Measurements from ENCODE around the gene RFPL4AL1.

- TF ChIP-seq KLF16 (IDR thresholded peaks at IDR 0.05), result no peak
- no peak for TF ChIP-seq CTCF (IDR thresholded peaks at IDR 0.05 in 2 of 3, conservative IDR thresholded peaks at IDR 0.05 in 1 of 3; ENCODE audit: insufficient read depth in 2 of 3, low read depth in 1 of 3, low read length in 3 of 3)
- no peak for TF ChIP-seq THRAP3 (IDR thresholded peaks at IDR 0.05; ENCODE audit: borderline replicate concordance)
- TF ChIP-seq GATA2 (CRISPR knock-in tag; IDR thresholded peaks at IDR 0.05), result no peak
- TF ChIP-seq SP2 (IDR thresholded peaks at IDR 0.05; ENCODE audit: extremely low read depth, low read depth, low read length, poor library complexity, severe bottlenecking), result no peak
- no peak for TF ChIP-seq TARDBP (IDR thresholded peaks at IDR 0.05)
- TF ChIP-seq SMC3 (conservative IDR thresholded peaks at IDR 0.05; ENCODE audit: insufficient read depth, low read depth, low read length), result no peak
- no peak for TF ChIP-seq ZNF436 (CRISPR knock-in tag; IDR thresholded peaks at IDR 0.05)
Measured at GRCh38 chr19:55781112-55781511, 12.2 kb downstream of the RFPL4AL1 start.
